GM08714 (cell line): Measurements from ENCODE around the gene NTRK2.
"Not testable (repeated sequence)": the region's sequence is repeated elsewhere in the genome, so short reads cannot be mapped to it uniquely, and the experiment has no call there.

Experiments used
- H3K4me3 ChIP-seq: fragments of 200-500 bp; sonication (Bioruptor generic); 2 replicates; pipeline ENCODE4 v1.5.1; 2014; ENCODE audit warnings: mild to moderate bottlenecking, low read length, inconsistent platforms
- ZNF274 ChIP-seq: IDR thresholded peaks from 2 replicates; pipeline ENCODE4 v1.6.1; 2012; ENCODE audit warnings: mild to moderate bottlenecking, low read depth, low read length

Gene NTRK2

GRCh38 chr9:84898188-84898587 is 228.7 kb downstream of the NTRK2 start:
- no peak overlapping the region for H3K4me3 ChIP-seq
- no peak for TF ChIP-seq ZNF274

GRCh38 chr9:84898618-84899017 is 229.1 kb downstream of the NTRK2 start:
- not testable (repeated sequence) for H3K4me3 ChIP-seq

GRCh38 chr9:84899326-84899725 is 229.8 kb downstream of the NTRK2 start:
- no peak overlapping the region for H3K4me3 ChIP-seq
- no peak for TF ChIP-seq ZNF274

- H3K4me3 ChIP-seq: no peak overlapping the region
- no peak for TF ChIP-seq ZNF274
Measured at GRCh38 chr9:84900421-84900820, 230.9 kb downstream of the NTRK2 start.

- TF ChIP-seq ZNF274: no peak
- no peak overlapping the region for H3K4me3 ChIP-seq
Measured at GRCh38 chr9:84903963-84904362, 234.4 kb downstream of the NTRK2 start.

GRCh38 chr9:84916769-84917168 is 247.2 kb downstream of the NTRK2 start:
- H3K4me3 ChIP-seq: no peak overlapping the region
- TF ChIP-seq ZNF274: no peak

GRCh38 chr9:84917366-84918070 is 248.0 kb downstream of the NTRK2 start:
- no peak for TF ChIP-seq ZNF274

GRCh38 chr9:84919440-84919839 is 249.9 kb downstream of the NTRK2 start:
- no peak for TF ChIP-seq ZNF274
- H3K4me3 ChIP-seq: no peak overlapping the region

More at GRCh38 chr9:84917366-84918070, 248.0 kb downstream of the NTRK2 start:
- no peak overlapping the region for H3K4me3 ChIP-seq

- TF ChIP-seq ZNF274: no peak
- H3K4me3 ChIP-seq: no peak overlapping the region
Measured at GRCh38 chr9:84921175-84921574, 251.6 kb downstream of the NTRK2 start.

- H3K4me3 ChIP-seq: no peak overlapping the region
- no peak for TF ChIP-seq ZNF274
Measured at GRCh38 chr9:84922051-84922450, 252.5 kb downstream of the NTRK2 start.

- no peak for TF ChIP-seq ZNF274
- H3K4me3 ChIP-seq: no peak overlapping the region
Measured at GRCh38 chr9:84924266-84924665, 254.7 kb downstream of the NTRK2 start.

GRCh38 chr9:84925225-84925872 is 255.8 kb downstream of the NTRK2 start:
- H3K4me3 ChIP-seq: no peak overlapping the region
- no peak for TF ChIP-seq ZNF274

- H3K4me3 ChIP-seq: no peak overlapping the region
- no peak for TF ChIP-seq ZNF274
Measured at GRCh38 chr9:84926793-84927192, 257.3 kb downstream of the NTRK2 start.

- no peak overlapping the region for H3K4me3 ChIP-seq
- no peak for TF ChIP-seq ZNF274
Measured at GRCh38 chr9:84928419-84928818, 258.9 kb downstream of the NTRK2 start.

- no peak overlapping the region for H3K4me3 ChIP-seq
- TF ChIP-seq ZNF274: no peak
Measured at GRCh38 chr9:84929068-84929467, 259.5 kb downstream of the NTRK2 start.
